A549 (cell line): Measurements from ENCODE around the gene PBX1. TPM values are rescaled to one million over a fixed set of nuclear protein-coding genes. Genes with fewer than 3 reads are reported as not detected.

Experiments used
- ATAC-seq, 2 experiments: fragments of 200-7000 bp in 1 of 2; fragments of >200 bp in 1 of 2; cut with Nextera tagmentation in 1 of 2; cut with Tn5 transposase in 1 of 2; 3 replicates each; pipeline versions ENCODE4 v1.8.0 to v1.9.1; 2018 to 2020; ENCODE audit warnings: mild to moderate bottlenecking in 1 of 2, moderate library complexity in 1 of 2
- CTCF ChIA-PET: fragments of 300-600 bp; sonication (Branson Sonifier 250); formaldehyde crosslinking; extraction: SDS; loops from one replicate; lab custom pipeline; 2021; ENCODE audit warnings: antibody characterized with exemption, inconsistent platforms; lab: Yijun Ruan, JAX
- POLR2A ChIA-PET: fragments of 350-600 bp; formaldehyde crosslinking; extraction: SDS; loops from one replicate; lab custom pipeline; 2021; ENCODE audit warnings: antibody characterized with exemption, inconsistent platforms; lab: Yijun Ruan, JAX
- DNase-seq, 2 experiments: peaks; one replicate each; pipeline versions ENCODE4 v3.0.0 to v3.0.0-alpha.2; 2011 to 2016; ENCODE audit warnings: low read depth in 1 of 2, low spot score in 1 of 2
- FAIRE-seq: peaks from 2 replicates; lab custom pipeline; 2011; peaks lifted over from hg19 to GRCh38; lab: Jason Lieb, UNC
- H3K27ac ChIP-seq, 2 experiments: fragments of >200 bp; sonication (Bioruptor Twin); formaldehyde crosslinking; 3 replicates each; pipeline ENCODE4 v1.5.1; 2016 to 2017
- H3K4me1 ChIP-seq: fragments of >200 bp; sonication (Bioruptor Twin); formaldehyde crosslinking; 3 replicates; pipeline ENCODE4 v1.6.1; 2016
- H3K4me2 ChIP-seq: fragments of >200 bp; sonication (Bioruptor Twin); formaldehyde crosslinking; 3 replicates; pipeline ENCODE4 v1.6.1; 2016
- H3K4me3 ChIP-seq: fragments of >200 bp; sonication (Bioruptor Twin); formaldehyde crosslinking; 3 replicates; pipeline ENCODE4 v1.5.1; 2016
- H3K9me3 ChIP-seq: fragments of >200 bp; sonication (Bioruptor Twin); formaldehyde crosslinking; 3 replicates; pipeline ENCODE4 v1.6.1; 2016
- BHLHE40 ChIP-seq: IDR thresholded peaks from 2 replicates; pipeline ENCODE4 v1.6.1; 2012; ENCODE audit warnings: low read depth, low read length, inconsistent platforms
- CBX2 ChIP-seq: fragments of 200-600 bp; sonication (generic); IDR thresholded peaks from 2 replicates; pipeline ENCODE4 v1.6.1; 2016; ENCODE audit warnings: low read depth, mild to moderate bottlenecking, borderline replicate concordance
- CHD4 ChIP-seq: fragments of 200-600 bp; sonication (generic); IDR thresholded peaks from 2 replicates; pipeline ENCODE4 v1.6.1; 2016; ENCODE audit warnings: antibody characterized with exemption, mild to moderate bottlenecking, borderline replicate concordance
- EHF ChIP-seq: fragments of 250-450 bp; sonication (Bioruptor Pico); IDR thresholded peaks from 2 replicates; pipeline ENCODE4 v1.5.0; 2020; ENCODE audit warnings: mild to moderate bottlenecking
- EP300 ChIP-seq, 2 experiments: fragments of >200 bp; sonication (Bioruptor Twin); formaldehyde crosslinking; IDR thresholded peaks; 2 replicates in 1 of 2; 3 replicates in 1 of 2; pipeline ENCODE4 v1.6.1; 2016 to 2017
- ESRRA ChIP-seq: fragments of 150-350 bp; IDR thresholded peaks from 2 replicates; pipeline ENCODE4 v1.6.1; 2014; ENCODE audit warnings: mild to moderate bottlenecking, low read length, borderline replicate concordance
- FOXS1 ChIP-seq: fragments of 250-450 bp; sonication (Bioruptor Pico); IDR thresholded peaks from 2 replicates; pipeline ENCODE4 v1.5.0; 2020; ENCODE audit warnings: mild to moderate bottlenecking, moderate library complexity
- HDAC2 ChIP-seq: fragments of 200-600 bp; sonication (generic); IDR thresholded peaks from 2 replicates; pipeline ENCODE4 v1.6.1; 2016
- HOXA7 ChIP-seq: fragments of 250-450 bp; sonication (Bioruptor Pico); IDR thresholded peaks from 2 replicates; pipeline ENCODE4 v1.5.0; 2020; ENCODE audit warnings: mild to moderate bottlenecking, moderate library complexity
- HOXB5 ChIP-seq: fragments of 250-450 bp; sonication (Bioruptor Pico); IDR thresholded peaks from 2 replicates; pipeline ENCODE4 v1.5.0; 2020; ENCODE audit warnings: mild to moderate bottlenecking, moderate library complexity
- JUNB ChIP-seq: fragments of >200 bp; sonication (Bioruptor Twin); formaldehyde crosslinking; IDR thresholded peaks from 2 replicates; pipeline ENCODE4 v1.6.1; 2016
- KDM5A ChIP-seq: fragments of 200-600 bp; sonication (generic); IDR thresholded peaks from 2 replicates; pipeline ENCODE4 v1.6.1; 2016; ENCODE audit warnings: antibody characterized with exemption, mild to moderate bottlenecking
- MAFK ChIP-seq: fragments of 450-650 bp; IDR thresholded peaks from 2 replicates; pipeline ENCODE4 v1.6.1; 2014; ENCODE audit not compliant: partially characterized antibody
- POLR2AphosphoS2 ChIP-seq: conservative IDR thresholded peaks from 2 replicates; pipeline ENCODE4 v1.6.1; 2012; ENCODE audit warnings: low read length, improper control_type of control experiment, inconsistent platforms
- RARB ChIP-seq: fragments of 250-450 bp; sonication (Bioruptor Pico); IDR thresholded peaks from 2 replicates; pipeline ENCODE4 v1.8.0; 2021; ENCODE audit warnings: mild to moderate bottlenecking, moderate library complexity
- RCOR1 ChIP-seq: fragments of 150-350 bp; IDR thresholded peaks from 2 replicates; pipeline ENCODE4 v1.6.1; 2014; ENCODE audit warnings: antibody characterized with exemption, low read length, low read depth
- RFX5 ChIP-seq: fragments of 450-650 bp; IDR thresholded peaks from 2 replicates; pipeline ENCODE4 v1.7.1; 2014; ENCODE audit warnings: antibody characterized with exemption, mild to moderate bottlenecking, moderate library complexity
- RNF2 ChIP-seq: fragments of 200-600 bp; sonication (generic); IDR thresholded peaks from 2 replicates; pipeline ENCODE4 v1.6.1; 2016; ENCODE audit warnings: low read depth, mild to moderate bottlenecking, antibody characterized with exemption, moderate library complexity, borderline replicate concordance
- SMC3 ChIP-seq: fragments of >200 bp; sonication (Bioruptor Twin); formaldehyde crosslinking; IDR thresholded peaks from 3 replicates; pipeline ENCODE4 v1.6.1; 2018; ENCODE audit warnings: inconsistent platforms
- TFCP2L1 ChIP-seq: fragments of 250-450 bp; sonication (Bioruptor Pico); IDR thresholded peaks from 2 replicates; pipeline ENCODE4 v1.5.0; 2021; ENCODE audit warnings: mild to moderate bottlenecking
- WGBS: methylation state at CpG from one replicate; pipeline ENCODE4 v1.1.6; 2017; ENCODE audit errors: missing lambda C conversion rate; 5-methylcytosine and 5-hydroxymethylcytosine counted together
- polyA plus RNA-seq, 4 experiments: library from polyadenylated mRNA; depleted of rRNA in 3 of 4; stranded (reverse); fragments of >200 nt; fragmentation: RNase III in 1 of 4; extraction: RNeasy Plus Mini Kit Qiagen cat#74134 plus additional on column Dnase treatment in 1 of 4; gene quantifications; 2 replicates in 3 of 4; 3 replicates in 1 of 4; pipeline ENCODE4 v1.2.3, GENCODE V29; 2011 to 2017
- TF ChIP-seq, protein P1 (sequence below): fragments of 200-600 bp; sonication (generic); IDR thresholded peaks from 2 replicates; pipeline ENCODE4 v1.6.1; 2016; ENCODE audit warnings: antibody characterized with exemption, mild to moderate bottlenecking, moderate library complexity
- TF ChIP-seq, protein P2 (sequence below): fragments of 150-350 bp; IDR thresholded peaks from 2 replicates; pipeline ENCODE4 v1.6.1; 2014; ENCODE audit warnings: low read depth, mild to moderate bottlenecking, low read length
- TF ChIP-seq, protein P3 (sequence below): fragments of 250-450 bp; sonication (Bioruptor Pico); IDR thresholded peaks from 2 replicates; pipeline ENCODE4 v1.5.0; 2021; ENCODE audit warnings: mild to moderate bottlenecking, moderate library complexity, borderline replicate concordance

PBX1 gene
- polyA plus RNA-seq, 2 of the 4 experiments (the other 2 are of a cell fraction): 47.8 to 61.5 TPM

DNA sequence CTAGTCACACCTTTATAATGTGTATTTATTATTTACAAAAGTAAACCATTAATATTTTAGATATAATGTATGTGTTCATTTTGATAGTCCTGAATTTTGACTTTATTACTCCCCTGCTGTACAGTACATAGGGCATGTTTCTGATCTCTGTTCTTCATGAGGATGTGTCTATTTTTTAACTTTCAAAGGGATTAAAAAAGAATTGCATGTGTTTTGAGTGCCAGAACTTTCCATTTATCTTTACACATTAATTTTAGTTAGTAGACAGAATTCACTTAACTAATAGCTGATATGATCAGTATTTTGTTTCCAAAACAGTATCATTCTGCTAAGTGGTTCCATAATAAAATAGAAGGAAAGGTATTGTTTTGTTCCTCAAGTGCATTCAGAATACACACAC, 3.1 kb downstream of the PBX1 start:
- CTCF ChIA-PET: interaction anchor here (1.3 kb wide), 1 partner anchor 15 kb away, joined by 3 read pairs; no protein-coding TSS in a partner anchor
- Histone ChIP-seq H3K27ac (peak overlapping the region; percentile 70 to 81), H3K4me3 (peak overlapping the region; percentile 59), H3K9me3 (no peaks in the 10 kb centered on the region), H3K4me1 (peaks cover 43% of the 10 kb centered on the region), H3K4me2 (peak overlapping the region; percentile 90)
- DNase-seq: no peak
- no peak for TF ChIP-seq BHLHE40
- TF ChIP-seq, all 56 proteins: peak for 0
- POLR2A ChIA-PET: no interaction called here
- no peak for FAIRE-seq
- no peak for ATAC-seq

DNA sequence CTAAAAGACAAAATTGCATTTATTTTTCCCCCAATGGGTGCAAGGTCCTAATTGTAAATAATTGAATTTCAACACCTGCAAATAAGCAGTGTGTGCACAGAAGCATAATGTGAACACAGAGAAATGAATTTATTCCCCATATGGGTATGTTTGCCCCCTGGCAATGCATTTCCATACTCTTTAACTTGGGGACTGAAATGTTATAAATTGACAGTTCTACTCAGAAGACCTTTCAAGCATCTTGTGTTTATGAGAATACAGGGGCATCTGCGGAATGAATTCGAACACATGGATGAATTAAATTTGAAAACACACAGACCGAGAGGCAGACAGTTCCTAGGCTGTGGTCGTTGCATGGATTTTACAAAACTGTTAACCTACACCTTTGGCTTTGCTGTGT, 3.5 kb downstream of the PBX1 start:
- no peak for ATAC-seq
- CTCF ChIA-PET: interaction anchor here (1.3 kb wide), 1 partner anchor 15 kb away, joined by 3 read pairs; no protein-coding TSS in a partner anchor
- H3K4me2 ChIP-seq: peak overlapping the region; percentile 90

DNA sequence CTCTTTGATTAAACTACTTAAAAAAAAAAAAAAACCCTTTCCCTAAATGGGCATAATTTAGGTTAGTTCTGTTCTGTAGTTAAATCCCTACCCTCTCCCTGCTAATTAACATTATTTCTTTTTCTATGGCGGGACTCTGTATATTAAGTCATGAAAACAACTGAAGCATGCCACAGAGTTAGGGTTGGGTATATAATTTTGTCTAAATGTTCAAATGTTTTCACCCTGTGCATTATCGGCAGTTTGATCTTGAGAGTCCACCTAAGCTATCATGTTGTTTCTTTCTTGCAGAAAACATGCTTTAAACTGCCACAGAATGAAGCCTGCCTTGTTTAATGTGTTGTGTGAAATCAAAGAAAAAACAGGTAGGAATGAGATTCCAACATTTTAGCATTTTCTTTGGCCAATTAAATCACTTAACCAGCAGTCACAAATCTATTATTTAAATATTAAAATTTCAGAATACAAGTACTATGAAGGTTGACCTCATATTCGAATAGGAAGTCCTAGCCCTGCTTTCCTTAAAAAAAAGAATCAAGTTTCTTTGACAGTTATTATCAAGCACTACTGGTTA, 4.0 kb downstream of the PBX1 start:
- CTCF ChIA-PET: no interaction called here
- Histone ChIP-seq H3K4me1 (peaks cover 37% of the 10 kb centered on the region; the same call in 2 of the 3 replicates), H3K27ac (peak overlapping the region; percentile 70 to 81), H3K4me3 (peak overlapping the region; percentile 59), H3K4me2 (peak overlapping the region; percentile 90), H3K9me3 (no peaks in the 10 kb centered on the region)
- no peak for ATAC-seq
- no peak for FAIRE-seq
- POLR2A ChIA-PET: no interaction called here
- 7% methylated on average over 3 of the region's 3 CpGs for WGBS
- no peak for DNase-seq
- TF ChIP-seq MAFK (no peak), SMC3 (no peak), RARB (CRISPR knock-in tag) (no peak), JUNB (no peak), RFX5 (no peak), ESRRA (no peak), HOXB5 (no peak), TFCP2L1 (CRISPR knock-in tag) (no peak), RNF2 (no peak), EHF (CRISPR knock-in tag) (no peak), HOXA7 (CRISPR knock-in tag) (no peak)
- TF ChIP-seq, protein P1, sequence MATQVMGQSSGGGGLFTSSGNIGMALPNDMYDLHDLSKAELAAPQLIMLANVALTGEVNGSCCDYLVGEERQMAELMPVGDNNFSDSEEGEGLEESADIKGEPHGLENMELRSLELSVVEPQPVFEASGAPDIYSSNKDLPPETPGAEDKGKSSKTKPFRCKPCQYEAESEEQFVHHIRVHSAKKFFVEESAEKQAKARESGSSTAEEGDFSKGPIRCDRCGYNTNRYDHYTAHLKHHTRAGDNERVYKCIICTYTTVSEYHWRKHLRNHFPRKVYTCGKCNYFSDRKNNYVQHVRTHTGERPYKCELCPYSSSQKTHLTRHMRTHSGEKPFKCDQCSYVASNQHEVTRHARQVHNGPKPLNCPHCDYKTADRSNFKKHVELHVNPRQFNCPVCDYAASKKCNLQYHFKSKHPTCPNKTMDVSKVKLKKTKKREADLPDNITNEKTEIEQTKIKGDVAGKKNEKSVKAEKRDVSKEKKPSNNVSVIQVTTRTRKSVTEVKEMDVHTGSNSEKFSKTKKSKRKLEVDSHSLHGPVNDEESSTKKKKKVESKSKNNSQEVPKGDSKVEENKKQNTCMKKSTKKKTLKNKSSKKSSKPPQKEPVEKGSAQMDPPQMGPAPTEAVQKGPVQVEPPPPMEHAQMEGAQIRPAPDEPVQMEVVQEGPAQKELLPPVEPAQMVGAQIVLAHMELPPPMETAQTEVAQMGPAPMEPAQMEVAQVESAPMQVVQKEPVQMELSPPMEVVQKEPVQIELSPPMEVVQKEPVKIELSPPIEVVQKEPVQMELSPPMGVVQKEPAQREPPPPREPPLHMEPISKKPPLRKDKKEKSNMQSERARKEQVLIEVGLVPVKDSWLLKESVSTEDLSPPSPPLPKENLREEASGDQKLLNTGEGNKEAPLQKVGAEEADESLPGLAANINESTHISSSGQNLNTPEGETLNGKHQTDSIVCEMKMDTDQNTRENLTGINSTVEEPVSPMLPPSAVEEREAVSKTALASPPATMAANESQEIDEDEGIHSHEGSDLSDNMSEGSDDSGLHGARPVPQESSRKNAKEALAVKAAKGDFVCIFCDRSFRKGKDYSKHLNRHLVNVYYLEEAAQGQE: no peak

More for the DNA sequence above, 3.5 kb downstream of the PBX1 start:
- FAIRE-seq (peak; percentile 51), DNase-seq (no peak)
- H3K27ac ChIP-seq: peak overlapping the region; percentile 70 to 81
- no peaks in the 10 kb centered on the region for H3K9me3 ChIP-seq
- WGBS: under 1% methylated on average over 4 of the region's 4 CpGs
- H3K4me1 ChIP-seq: peaks cover 42% of the 10 kb centered on the region
- POLR2A ChIA-PET: no interaction called here
- TF ChIP-seq HOXA7 (CRISPR knock-in tag): no peak
- TF ChIP-seq, protein P1: no peak
- TF ChIP-seq EP300 (IDR thresholded peaks at IDR 0.05): no peak
- TF ChIP-seq KDM5A: no peak
- TF ChIP-seq, protein P2, sequence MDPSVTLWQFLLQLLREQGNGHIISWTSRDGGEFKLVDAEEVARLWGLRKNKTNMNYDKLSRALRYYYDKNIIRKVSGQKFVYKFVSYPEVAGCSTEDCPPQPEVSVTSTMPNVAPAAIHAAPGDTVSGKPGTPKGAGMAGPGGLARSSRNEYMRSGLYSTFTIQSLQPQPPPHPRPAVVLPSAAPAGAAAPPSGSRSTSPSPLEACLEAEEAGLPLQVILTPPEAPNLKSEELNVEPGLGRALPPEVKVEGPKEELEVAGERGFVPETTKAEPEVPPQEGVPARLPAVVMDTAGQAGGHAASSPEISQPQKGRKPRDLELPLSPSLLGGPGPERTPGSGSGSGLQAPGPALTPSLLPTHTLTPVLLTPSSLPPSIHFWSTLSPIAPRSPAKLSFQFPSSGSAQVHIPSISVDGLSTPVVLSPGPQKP: no peak
- TF ChIP-seq FOXS1 (CRISPR knock-in tag): no peak
- TF ChIP-seq SMC3: no peak
- TF ChIP-seq, protein P3, sequence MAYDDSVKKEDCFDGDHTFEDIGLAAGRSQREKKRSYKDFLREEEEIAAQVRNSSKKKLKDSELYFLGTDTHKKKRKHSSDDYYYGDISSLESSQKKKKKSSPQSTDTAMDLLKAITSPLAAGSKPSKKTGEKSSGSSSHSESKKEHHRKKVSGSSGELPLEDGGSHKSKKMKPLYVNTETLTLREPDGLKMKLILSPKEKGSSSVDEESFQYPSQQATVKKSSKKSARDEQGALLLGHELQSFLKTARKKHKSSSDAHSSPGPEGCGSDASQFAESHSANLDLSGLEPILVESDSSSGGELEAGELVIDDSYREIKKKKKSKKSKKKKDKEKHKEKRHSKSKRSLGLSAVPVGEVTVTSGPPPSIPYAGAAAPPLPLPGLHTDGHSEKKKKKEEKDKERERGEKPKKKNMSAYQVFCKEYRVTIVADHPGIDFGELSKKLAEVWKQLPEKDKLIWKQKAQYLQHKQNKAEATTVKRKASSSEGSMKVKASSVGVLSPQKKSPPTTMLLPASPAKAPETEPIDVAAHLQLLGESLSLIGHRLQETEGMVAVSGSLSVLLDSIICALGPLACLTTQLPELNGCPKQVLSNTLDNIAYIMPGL (CRISPR knock-in tag): no peak
- no peak for TF ChIP-seq CHD4
- no peak for TF ChIP-seq HDAC2
- TF ChIP-seq CBX2: no peak
- TF ChIP-seq RCOR1: no peak
- TF ChIP-seq POLR2AphosphoS2: no peak
- H3K4me3 ChIP-seq: peak overlapping the region; percentile 59
